Measurements from ENCODE around the gene KIAA0930. TPM values are rescaled to one million over a fixed set of nuclear protein-coding genes. Genes with fewer than 3 reads are reported as not detected.

KIAA0930 gene
- total RNA-seq, 2 donors from 2014 or later = 13.0 to 20.4 TPM

GRCh38 chr22:45239681-45240051, 1.0 kb downstream of the KIAA0930 start:
- H3K27me3 ChIP-seq = no peaks in the 10 kb centered on the region
- no peaks in the 10 kb centered on the region for H3K36me3 ChIP-seq
- H3K27ac ChIP-seq = no peak overlapping the region
- no peak for DNase-seq (ENCODE audit: low spot score)
- no peaks in the 10 kb centered on the region for H3K9me3 ChIP-seq
- peak overlapping the region; percentile 68 to 76 for H3K4me3 ChIP-seq
- TF ChIP-seq, protein P1, sequence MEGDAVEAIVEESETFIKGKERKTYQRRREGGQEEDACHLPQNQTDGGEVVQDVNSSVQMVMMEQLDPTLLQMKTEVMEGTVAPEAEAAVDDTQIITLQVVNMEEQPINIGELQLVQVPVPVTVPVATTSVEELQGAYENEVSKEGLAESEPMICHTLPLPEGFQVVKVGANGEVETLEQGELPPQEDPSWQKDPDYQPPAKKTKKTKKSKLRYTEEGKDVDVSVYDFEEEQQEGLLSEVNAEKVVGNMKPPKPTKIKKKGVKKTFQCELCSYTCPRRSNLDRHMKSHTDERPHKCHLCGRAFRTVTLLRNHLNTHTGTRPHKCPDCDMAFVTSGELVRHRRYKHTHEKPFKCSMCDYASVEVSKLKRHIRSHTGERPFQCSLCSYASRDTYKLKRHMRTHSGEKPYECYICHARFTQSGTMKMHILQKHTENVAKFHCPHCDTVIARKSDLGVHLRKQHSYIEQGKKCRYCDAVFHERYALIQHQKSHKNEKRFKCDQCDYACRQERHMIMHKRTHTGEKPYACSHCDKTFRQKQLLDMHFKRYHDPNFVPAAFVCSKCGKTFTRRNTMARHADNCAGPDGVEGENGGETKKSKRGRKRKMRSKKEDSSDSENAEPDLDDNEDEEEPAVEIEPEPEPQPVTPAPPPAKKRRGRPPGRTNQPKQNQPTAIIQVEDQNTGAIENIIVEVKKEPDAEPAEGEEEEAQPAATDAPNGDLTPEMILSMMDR (IDR thresholded peaks at IDR 0.05) = no peak
- H3K4me1 ChIP-seq = peaks cover 0 to 26% of the 10 kb centered on the region in 2 donors

DNA sequence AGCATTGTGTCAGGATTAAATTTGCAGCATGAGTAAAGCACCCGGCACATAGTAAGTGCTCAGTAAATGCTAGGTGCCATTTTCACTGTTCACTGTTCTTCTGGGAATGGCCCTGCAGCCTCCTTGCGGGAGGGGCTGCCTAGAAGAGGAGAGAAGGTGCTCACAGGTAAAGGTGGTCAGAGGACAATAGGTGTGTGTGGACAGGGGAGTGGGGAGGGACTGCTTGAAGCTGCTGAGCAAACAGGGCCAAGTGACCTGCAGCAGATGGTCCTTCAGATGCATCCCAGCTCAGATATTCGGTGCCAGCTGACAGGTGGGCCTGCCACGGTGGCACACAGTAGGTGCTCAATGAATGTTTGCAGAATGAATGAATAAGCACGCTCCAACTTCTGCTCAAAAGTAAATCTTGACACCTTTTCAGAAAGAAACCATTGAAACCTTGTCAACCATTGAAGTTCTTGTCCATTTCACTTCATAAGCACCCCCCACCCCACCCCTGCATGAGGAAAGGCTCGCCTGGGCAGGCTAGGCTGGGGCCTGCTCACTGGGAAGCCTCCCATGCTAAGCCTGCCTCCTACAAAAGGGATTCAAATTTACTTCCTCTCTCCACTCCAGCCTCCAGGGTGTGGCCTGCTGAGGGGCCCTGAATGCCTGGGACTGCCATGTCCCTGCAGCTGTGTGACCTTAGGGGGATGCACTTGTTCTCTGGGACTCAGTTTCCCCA, 1.6 kb downstream of the KIAA0930 start:
- TF ChIP-seq, protein P1 (IDR thresholded peaks at IDR 0.05) = no peak

DNA sequence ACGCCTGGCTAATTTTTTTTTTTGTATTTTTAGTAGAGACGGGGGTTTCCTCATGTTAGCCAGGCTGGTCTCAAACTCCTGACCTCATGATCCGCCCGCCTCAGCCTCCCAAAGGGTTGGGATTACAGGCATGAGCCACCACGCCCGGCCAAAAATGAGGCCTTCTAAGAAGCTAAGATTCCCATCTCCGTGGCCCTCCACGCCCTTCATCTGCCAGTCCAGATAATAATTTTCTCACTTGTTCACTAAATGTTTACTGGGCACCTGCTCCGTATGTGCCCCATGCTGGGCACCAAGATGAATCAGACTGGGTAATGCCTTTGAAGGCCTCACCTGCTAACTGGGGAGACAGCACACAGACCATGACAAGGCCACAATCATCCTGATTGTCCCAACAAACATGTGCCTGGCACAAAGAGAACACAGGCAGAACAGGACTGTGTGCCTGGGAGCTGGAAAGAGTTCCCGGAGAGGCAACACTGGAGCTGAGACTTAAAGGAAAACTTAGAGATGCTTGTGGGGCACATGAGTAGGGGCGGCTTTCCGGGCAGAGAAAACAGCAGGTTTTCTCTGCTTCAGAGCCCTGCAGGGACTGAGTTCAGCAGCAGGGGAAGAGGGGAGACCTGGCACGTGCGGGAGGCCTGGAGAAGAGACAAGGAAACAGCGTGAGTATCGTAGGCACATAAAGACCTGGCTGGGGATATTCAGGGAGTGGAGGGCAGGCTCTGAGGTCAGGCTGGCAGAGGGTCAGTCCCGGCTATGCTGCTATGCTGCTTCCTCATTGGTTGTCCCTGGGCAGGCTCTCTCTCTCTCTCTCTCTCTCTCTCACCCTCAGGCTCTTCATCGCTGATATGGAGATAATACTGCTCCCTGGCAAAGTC, 2.4 kb downstream of the KIAA0930 start:
- no peaks in the 10 kb centered on the region for H3K27me3 ChIP-seq
- H3K4me1 ChIP-seq = peaks cover 0 to 26% of the 10 kb centered on the region in 2 donors
- TF ChIP-seq, protein P1 (IDR thresholded peaks at IDR 0.05) = no peak
- no peak overlapping the region for H3K4me3 ChIP-seq
- no peaks in the 10 kb centered on the region for H3K36me3 ChIP-seq
- no peak overlapping the region for H3K27ac ChIP-seq
- no peak for DNase-seq (ENCODE audit: low spot score)
- H3K9me3 ChIP-seq = no peaks in the 10 kb centered on the region

More for the DNA sequence above, 1.6 kb downstream of the KIAA0930 start:
- no peak for DNase-seq (ENCODE audit: low spot score)
- Histone ChIP-seq H3K36me3 (no peaks in the 10 kb centered on the region), H3K4me1 (peaks cover 0 to 26% of the 10 kb centered on the region in 2 donors), H3K27ac (no peak overlapping the region), H3K4me3 (peak overlapping the region in 1 of 2 donors; percentile 76), H3K9me3 (no peaks in the 10 kb centered on the region), H3K27me3 (no peaks in the 10 kb centered on the region)

DNA sequence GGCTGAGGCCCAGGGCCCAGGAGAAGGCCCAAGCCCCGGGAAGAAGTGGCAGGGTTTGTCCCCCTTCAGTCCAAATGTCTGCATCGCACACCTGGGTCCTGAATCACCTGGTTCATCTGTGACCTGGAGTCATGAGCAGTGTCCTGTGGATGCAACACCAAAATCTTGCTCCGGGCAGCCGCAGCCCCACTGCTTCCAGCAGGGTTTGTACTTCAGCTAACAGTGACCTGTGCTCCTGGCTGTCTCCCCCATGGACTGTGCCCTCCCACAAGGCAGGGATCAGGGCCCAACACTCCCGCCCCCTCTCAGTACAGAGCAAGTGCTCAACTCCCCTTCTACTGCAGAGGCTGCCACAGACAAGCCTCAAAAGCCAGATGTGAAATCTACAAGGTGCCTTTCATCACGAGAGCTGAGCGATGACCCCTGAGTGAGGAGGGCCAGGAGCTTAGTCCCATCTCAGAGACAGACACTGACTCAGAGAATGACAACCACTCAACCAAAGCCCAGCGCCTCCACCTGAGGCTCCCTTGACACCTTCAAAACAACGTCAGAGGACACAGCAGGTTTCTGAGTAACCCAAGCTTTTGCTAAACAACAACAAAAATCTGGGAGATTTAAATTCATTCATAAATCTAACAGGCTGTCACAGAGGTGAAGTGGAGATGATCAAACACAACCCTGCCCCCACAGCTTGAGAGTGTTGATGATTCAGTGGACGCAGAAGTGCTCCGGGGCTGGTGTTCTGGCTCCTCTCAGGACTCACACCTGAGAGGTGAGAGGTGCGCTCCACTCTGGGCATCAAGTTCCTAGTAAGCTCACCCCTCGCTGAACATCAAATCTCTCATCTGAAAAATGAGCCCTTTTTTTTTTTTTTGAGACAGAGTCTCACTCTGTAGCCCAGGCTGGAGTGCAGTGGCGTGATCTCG, 3.4 kb downstream of the KIAA0930 start:
- Histone ChIP-seq H3K36me3 (no peaks in the 10 kb centered on the region), H3K27ac (no peak overlapping the region), H3K4me1 (peaks cover 0 to 22% of the 10 kb centered on the region in 2 donors), H3K4me3 (no peak overlapping the region), H3K27me3 (no peaks in the 10 kb centered on the region), H3K9me3 (no peaks in the 10 kb centered on the region)
- TF ChIP-seq, protein P1 (IDR thresholded peaks at IDR 0.05) = no peak
- DNase-seq (ENCODE audit: low spot score) = no peak

- DNase-seq (ENCODE audit: low spot score) = no peak
- no peak overlapping the region for H3K27ac ChIP-seq
- no peaks in the 10 kb centered on the region for H3K36me3 ChIP-seq
- TF ChIP-seq, protein P1 (IDR thresholded peaks at IDR 0.05) = no peak
- no peaks in the 10 kb centered on the region for H3K9me3 ChIP-seq
- H3K27me3 ChIP-seq = no peaks in the 10 kb centered on the region
- H3K4me3 ChIP-seq = no peak overlapping the region
- H3K4me1 ChIP-seq = peaks cover 0 to 22% of the 10 kb centered on the region in 2 donors
Observed at GRCh38 chr22:45235851-45236342, 4.8 kb downstream of the KIAA0930 start.

Measured in right atrium auricular region (tissue), 2 donors.